GM23338 (cell line): Measurements from ENCODE around the gene C1orf141.

Source experiments
- CTCF ChIP-seq, 2 experiments: fragments of 200-600 bp in 1 of 2; sonication (generic) in 1 of 2; conservative IDR thresholded peaks; 2 replicates each; pipeline versions ENCODE4 v1.5.1 to v1.6.1; 2016 to 2017; ENCODE audit warnings: antibody characterized with exemption in 2 of 2, low read depth in 2 of 2, mild to moderate bottlenecking in 2 of 2, moderate library complexity in 1 of 2
- EZH2 ChIP-seq: fragments of 200-600 bp; sonication (generic); IDR thresholded peaks from one replicate; pipeline ENCODE4 v1.8.0; 2017; ENCODE audit warnings: antibody characterized with exemption, mild to moderate bottlenecking, low read depth; ENCODE audit not compliant: unreplicated experiment
- EZH2phosphoT487 ChIP-seq: fragments of 200-600 bp; sonication (generic); IDR thresholded peaks from one replicate; pipeline ENCODE4 v1.8.1; 2018; ENCODE audit warnings: antibody characterized with exemption; ENCODE audit not compliant: unreplicated experiment
- POLR2AphosphoS5 ChIP-seq: IDR thresholded peaks from 2 replicates; pipeline ENCODE4 v1.6.1; 2016; ENCODE audit warnings: antibody characterized with exemption, low read depth
- REST ChIP-seq: IDR thresholded peaks from one replicate; pipeline ENCODE4 v1.6.1; 2018; ENCODE audit warnings: antibody characterized with exemption; ENCODE audit not compliant: unreplicated experiment
- ZNF114 ChIP-seq: fragments of 250-450 bp; sonication (Bioruptor Pico); IDR thresholded peaks from 2 replicates; pipeline ENCODE4 v1.5.0; 2020; ENCODE audit warnings: mild to moderate bottlenecking, moderate library complexity
- ZNF331 ChIP-seq: fragments of 250-450 bp; sonication (Bioruptor Pico); IDR thresholded peaks from 2 replicates; pipeline ENCODE4 v1.5.0; 2020; ENCODE audit warnings: low read depth, mild to moderate bottlenecking, moderate library complexity

- TF ChIP-seq CTCF (conservative IDR thresholded peaks at IDR 0.05; ENCODE audit: low read depth in 2 of 2), result no peak
- no peak for TF ChIP-seq EZH2
- no peak for TF ChIP-seq POLR2AphosphoS5
- no peak for TF ChIP-seq REST
- TF ChIP-seq EZH2phosphoT487, result no peak
- no peak for TF ChIP-seq ZNF331
- no peak for TF ChIP-seq ZNF114 (CRISPR knock-in tag)
These were observed 81.3 kb downstream of the C1orf141 start for GRCh38 chr1:67053535-67053784.
